Large intestine (tissue), 3 donors: ENCODE measurements around the gene ARHGEF25. TPM values are rescaled to one million over a fixed set of nuclear protein-coding genes. Genes with fewer than 3 reads are reported as not detected.
A peak's percentile ranks its signal among the peaks of the same experiment; 100 is the strongest.
"Not testable (repeated sequence)": the region's sequence is repeated elsewhere in the genome, so short reads cannot be mapped to it uniquely, and the experiment has no call there.

Experiments used
- DNase-seq, 2 donors: peaks; one replicate each; pipeline versions ENCODE4 v3.0.0 to v3.0.0-alpha.2; 2013
- H3K27ac ChIP-seq: one replicate; pipeline ENCODE4 v1.5.1; 2013; ENCODE audit warnings: low read length
- H3K27me3 ChIP-seq: 2 replicates; pipeline ENCODE4 v1.6.1; 2013; ENCODE audit warnings: low read length; ENCODE audit not compliant: control insufficient read depth, insufficient read depth
- H3K36me3 ChIP-seq: 2 replicates; pipeline ENCODE4 v1.6.1; 2013; ENCODE audit warnings: low read length; ENCODE audit not compliant: control insufficient read depth, insufficient read depth
- H3K4me1 ChIP-seq: one replicate; pipeline ENCODE4 v1.6.1; 2013; ENCODE audit warnings: low read length; ENCODE audit not compliant: control insufficient read depth, insufficient read depth
- H3K4me3 ChIP-seq: one replicate; pipeline ENCODE4 v1.5.1; 2013; ENCODE audit warnings: low read length
- H3K9me3 ChIP-seq: one replicate; pipeline ENCODE4 v1.6.1; 2013; ENCODE audit warnings: mild to moderate bottlenecking, low read depth, low read length, moderate library complexity; ENCODE audit not compliant: control insufficient read depth
- WGBS: methylation state at CpG from one replicate; pipeline ENCODE4 v1.1.5; 2013; ENCODE audit warnings: low lambda C conversion rate; ENCODE audit not compliant: insufficient coverage; 5-methylcytosine and 5-hydroxymethylcytosine counted together
- polyA plus RNA-seq: library from polyadenylated mRNA; unstranded; fragments of 120-200 nt; gene quantifications from one replicate; pipeline ENCODE4 v1.2.1, GENCODE V29; 2013

Gene ARHGEF25
- polyA plus RNA-seq, 1 donor = 17.8 TPM

DNA sequence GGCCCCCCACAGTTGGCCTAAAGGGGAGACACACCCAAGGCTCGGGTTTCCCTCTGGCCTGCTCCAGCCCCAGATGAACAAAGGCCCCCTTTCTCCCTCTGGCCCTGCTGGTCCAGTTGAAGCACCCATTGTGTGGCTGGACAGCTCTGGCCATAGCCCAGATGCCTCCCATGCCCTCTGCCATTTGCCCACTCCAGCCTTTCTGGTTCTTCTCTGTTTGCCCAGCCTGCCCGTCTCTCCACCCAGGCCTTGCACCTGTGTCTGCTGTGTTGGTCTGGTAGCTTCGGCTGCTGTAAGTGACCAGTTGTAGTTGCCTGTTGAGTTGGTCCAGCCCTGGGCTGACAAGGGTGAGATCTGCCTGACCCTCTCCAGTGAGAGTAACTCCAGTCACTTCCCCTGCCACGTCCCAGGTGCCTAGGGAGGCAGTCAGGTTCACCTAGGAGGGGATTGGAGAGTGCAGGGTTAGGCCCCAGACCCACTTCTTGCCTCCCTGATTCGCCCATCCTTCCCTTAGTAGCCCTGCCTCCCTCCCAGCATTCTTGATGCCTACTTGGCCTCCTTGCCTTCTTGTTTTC is 18.7 kb downstream of the ARHGEF25 start:
- H3K27me3 ChIP-seq = peaks cover 94% of the 10 kb centered on the region
- no peaks in the 10 kb centered on the region for H3K36me3 ChIP-seq
- no CpG with 5 or more reads among the region's 5 CpGs for WGBS
- no peak overlapping the region for H3K27ac ChIP-seq
- H3K4me3 ChIP-seq = no peak overlapping the region
- H3K4me1 ChIP-seq = peaks cover 16% of the 10 kb centered on the region
- H3K9me3 ChIP-seq = peaks cover 18% of the 10 kb centered on the region
- no peak for DNase-seq

DNA sequence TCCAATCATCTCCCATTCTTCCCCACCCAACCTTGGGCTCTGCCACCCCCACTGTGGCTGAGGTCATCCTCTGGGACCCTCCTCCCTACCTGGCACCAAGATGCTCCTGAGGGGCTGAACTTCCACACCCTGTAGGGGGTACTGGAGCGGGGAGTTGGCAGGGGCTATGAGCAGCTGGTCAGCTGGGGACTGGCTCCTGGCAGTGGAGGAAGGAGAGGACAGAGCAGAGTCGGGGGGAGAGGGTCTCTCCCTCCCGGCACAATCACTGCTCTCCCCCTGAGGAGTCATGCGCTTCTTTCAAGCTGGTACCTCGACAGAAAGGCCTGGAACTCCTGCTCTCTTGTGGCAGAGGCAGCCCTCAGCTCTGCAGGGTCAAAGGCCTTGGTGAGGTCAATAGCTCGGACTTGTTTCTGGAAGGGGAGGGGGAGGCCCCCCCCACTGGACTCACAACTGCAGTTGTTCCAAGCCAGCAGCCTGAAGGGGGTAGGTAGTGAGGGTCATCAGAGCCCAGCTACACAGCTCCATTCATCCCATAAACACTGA is 19.7 kb downstream of the ARHGEF25 start:
- H3K4me1 ChIP-seq = peaks cover 16% of the 10 kb centered on the region
- no peak overlapping the region for H3K27ac ChIP-seq
- H3K9me3 ChIP-seq = peaks cover 18% of the 10 kb centered on the region
- no peaks in the 10 kb centered on the region for H3K36me3 ChIP-seq
- H3K27me3 ChIP-seq = peaks cover 94% of the 10 kb centered on the region
- H3K4me3 ChIP-seq = no peak overlapping the region
- no peak for DNase-seq
- WGBS = no CpG with 5 or more reads among the region's 6 CpGs

DNA sequence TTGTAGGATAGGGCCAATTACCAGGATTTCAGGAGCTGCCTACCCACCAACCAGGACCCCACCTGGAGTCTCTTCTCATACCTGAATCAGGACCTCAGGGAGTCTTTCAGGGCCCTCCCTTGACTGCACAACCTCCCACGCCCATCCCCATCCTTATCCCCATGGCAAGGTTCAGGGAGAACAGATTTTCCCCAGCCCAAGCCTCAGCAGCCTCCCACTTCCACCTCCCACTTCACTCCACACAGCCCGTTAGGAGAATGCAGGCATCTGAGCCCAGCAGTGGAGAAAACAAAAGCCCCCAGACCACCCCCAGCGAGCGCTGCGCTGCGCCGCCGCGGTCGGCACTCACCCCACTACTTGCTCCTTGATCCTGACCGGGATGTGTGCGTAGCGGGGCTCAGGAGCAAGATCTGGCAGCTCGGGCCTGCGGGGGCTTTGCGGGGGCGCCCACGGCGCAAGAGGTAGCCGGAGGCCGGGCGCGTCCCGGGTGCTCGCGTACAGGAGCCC is 20.4 kb downstream of the ARHGEF25 start:
- H3K27me3 ChIP-seq = peaks cover 90% of the 10 kb centered on the region
- no peak overlapping the region for H3K27ac ChIP-seq
- peak overlapping the region; percentile 16 for H3K4me3 ChIP-seq
- H3K9me3 ChIP-seq = peaks cover 18% of the 10 kb centered on the region
- no peak for DNase-seq
- no peaks in the 10 kb centered on the region for H3K36me3 ChIP-seq
- H3K4me1 ChIP-seq = peaks cover 16% of the 10 kb centered on the region
- no CpG with 5 or more reads among the region's 26 CpGs for WGBS

DNA sequence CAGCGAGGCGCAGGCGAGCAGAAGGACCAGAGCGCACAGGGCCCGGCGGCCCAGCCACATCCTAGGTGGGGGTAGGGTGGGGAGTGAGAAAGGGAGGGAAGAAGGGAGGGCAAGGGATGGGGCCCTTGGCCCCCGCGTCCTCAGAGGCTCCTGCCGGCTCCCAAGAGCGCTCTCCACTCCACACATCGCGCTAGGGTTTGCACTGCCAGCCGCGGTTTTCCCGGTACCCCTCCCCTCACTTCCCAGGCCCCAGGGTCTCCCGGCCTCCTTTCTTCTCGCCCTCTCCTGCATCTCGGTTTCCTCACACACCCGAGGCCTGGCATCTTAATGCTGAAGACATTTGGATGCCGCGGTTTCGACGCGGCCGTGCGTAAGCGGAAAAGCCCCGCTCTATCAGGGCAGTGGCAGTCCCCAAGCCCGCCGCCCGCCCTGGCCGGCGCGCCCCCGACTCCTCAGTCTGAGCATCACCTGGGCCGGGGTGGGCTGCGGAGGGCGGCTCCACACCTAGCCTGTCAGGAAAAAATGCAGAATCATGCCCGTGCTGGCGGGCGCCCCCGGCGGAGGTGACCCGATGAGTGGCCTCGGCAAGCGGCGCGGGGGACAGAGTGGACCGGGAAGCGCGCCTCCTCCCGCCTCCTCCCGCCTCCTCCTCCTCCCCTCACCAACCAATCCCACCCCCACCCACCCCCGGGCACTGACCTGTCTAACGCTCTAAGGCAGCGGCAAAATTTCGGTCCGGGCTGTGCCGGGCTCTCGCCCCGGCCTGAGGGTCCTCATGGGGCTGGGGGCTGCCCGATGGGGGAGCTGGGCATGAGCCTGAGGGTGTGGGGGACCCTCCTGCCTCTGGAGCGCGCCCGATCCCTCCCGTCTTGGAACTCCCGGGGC is 21.1 kb downstream of the ARHGEF25 start:
- peak in 1 of 2 donors; percentile 18 for DNase-seq
- Histone ChIP-seq H3K36me3 (no peaks in the 10 kb centered on the region), H3K4me1 (peaks cover 16% of the 10 kb centered on the region), H3K4me3 (peak overlapping the region; percentile 31), H3K27me3 (peaks cover 83% of the 10 kb centered on the region), H3K27ac (no peak overlapping the region), H3K9me3 (peaks cover 18% of the 10 kb centered on the region)
- WGBS = no CpG with 5 or more reads among the region's 67 CpGs

DNA sequence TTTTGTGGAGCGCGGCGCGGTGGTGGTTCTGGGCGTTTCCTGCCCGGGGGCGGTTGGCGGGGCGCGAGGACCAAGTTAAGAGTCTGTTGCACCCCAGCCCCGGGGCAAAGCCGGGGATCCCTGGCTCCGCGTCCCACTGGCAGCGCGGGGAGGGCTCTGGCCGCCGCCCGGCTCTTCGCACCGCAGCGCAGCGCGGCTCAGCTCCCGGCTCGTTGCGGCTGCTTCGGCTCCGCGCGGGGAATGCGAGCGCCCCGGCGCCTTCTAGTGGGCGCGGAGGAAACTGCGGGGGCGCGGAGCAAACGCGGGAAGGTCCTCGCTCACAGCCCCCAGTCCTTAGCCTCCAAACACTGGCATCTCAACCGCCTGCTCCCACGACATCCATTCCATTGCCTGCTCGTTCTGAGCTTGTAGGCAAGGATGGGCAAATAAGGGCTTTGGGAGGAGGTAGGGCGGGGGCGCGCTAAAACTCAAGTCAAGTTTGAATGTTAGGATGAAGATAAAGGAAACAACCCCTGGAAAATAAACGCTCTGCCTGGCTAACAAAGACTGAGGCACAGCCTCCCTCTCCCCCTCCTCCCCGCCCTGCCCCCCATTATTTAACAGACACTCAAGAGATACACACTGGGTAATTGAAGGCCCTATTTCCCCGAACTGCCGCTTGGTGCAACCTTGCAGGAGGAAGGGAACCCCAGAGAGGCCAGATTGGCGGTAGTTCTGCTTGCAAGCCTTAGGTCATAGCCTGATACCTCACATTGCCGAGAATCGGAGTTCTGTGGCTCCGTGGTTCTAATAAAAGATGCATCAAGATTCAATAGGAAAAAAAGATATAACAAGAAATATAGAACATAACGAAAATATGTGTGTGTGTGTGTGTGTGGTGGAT is 22.0 kb downstream of the ARHGEF25 start, which contains the start of gene B4GALNT1:
TSS of gene B4GALNT1 (minus strand) at position 244 of the 883 bp plus-strand sequence. CDS start 1,069 bp downstream, outside the sequence.
- H3K4me3 ChIP-seq = peak within 1 kb of the TSS; percentile 31
- H3K9me3 ChIP-seq = peaks cover 10% of the 10 kb centered on the region
- WGBS = 23% methylated on average over 4 of the region's 58 CpGs
- H3K36me3 ChIP-seq = no peaks in the 10 kb centered on the region
- peaks cover 75% of the 10 kb centered on the region for H3K27me3 ChIP-seq
- no peak within 1 kb of the TSS for H3K27ac ChIP-seq
- peaks cover 7% of the 10 kb centered on the region for H3K4me1 ChIP-seq
- peak in 1 of 2 donors; percentile 64 for DNase-seq

DNA sequence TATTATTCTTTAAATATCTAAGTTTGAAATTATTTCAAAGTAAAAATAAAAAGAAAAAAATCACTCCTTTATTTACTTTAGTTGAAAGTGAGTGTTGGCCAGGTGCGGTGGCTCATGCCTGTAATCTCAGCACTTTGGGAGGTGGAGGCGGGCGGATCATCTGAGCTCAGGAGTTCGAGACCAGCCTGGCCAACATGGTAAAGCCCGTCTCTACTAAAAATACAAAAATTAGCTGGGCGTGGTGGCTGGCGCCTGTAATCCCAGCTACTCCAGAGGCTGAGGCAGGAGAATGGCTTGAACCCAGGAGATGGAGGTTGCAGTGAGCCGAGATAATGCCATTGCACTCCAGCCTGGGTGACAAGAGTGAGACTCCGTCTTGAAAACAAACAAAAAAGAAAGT is 25.5 kb downstream of the ARHGEF25 start:
- WGBS = no CpG with 5 or more reads among the region's 9 CpGs
- DNase-seq, H3K36me3 ChIP-seq, H3K27ac ChIP-seq, H3K4me3 ChIP-seq, H3K4me1 ChIP-seq, H3K9me3 ChIP-seq: not testable (repeated sequence)
- peaks cover 62% of the 10 kb centered on the region for H3K27me3 ChIP-seq

DNA sequence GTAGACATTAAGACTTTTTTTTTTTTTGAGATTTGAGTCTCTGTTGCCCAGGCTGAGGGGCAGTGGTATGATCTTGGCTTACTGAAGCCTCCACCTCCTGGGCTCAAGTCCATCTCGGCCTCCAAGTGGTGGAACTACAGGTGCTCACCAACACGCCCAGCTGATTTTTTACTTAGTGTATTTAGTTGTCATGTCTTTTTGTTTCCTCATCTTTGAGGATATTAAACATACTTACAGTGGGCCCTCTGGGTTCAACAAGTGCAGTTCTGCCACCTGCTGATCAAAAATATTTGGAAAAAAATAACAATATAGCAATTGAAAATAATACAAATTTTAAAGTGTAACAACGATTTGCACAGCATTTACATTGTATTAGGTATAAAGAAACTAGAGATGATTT is 26.1 kb downstream of the ARHGEF25 start:
- Histone ChIP-seq H3K9me3 (peaks cover 6% of the 10 kb centered on the region), H3K27ac (no peak overlapping the region), H3K27me3 (peaks cover 59% of the 10 kb centered on the region), H3K4me3 (no peak overlapping the region), H3K36me3 (no peaks in the 10 kb centered on the region), H3K4me1 (peaks cover 4% of the 10 kb centered on the region)
- no peak for DNase-seq
- WGBS = no CpG with 5 or more reads among the region's 3 CpGs

DNA sequence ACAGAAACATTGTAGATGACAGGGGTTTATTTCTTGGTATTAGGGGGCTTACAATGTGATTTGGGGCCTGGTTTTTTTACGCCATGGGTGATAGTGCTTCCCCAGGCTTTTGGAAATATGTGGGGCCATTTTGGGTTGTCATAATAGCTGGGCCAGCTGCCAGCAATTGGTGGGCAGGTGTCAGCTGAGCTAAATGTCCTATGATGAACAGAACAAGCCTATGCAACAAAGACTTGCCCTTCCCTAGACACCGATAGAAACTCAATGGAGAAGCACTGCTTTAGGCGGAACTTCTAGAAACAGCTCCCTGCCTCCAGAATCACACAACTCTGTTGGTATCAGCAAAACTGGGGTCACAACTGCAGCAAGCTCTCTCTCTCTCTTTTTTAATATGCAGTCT is 26.9 kb downstream of the ARHGEF25 start:
- H3K27me3 ChIP-seq = peaks cover 54% of the 10 kb centered on the region
- no peak for DNase-seq
- no peaks in the 10 kb centered on the region for H3K4me1 ChIP-seq
- no peaks in the 10 kb centered on the region for H3K9me3 ChIP-seq
- 100% methylated on average over 1 of the region's 3 CpGs for WGBS
- no peak overlapping the region for H3K27ac ChIP-seq
- H3K4me3 ChIP-seq = no peak overlapping the region
- H3K36me3 ChIP-seq = no peaks in the 10 kb centered on the region

DNA sequence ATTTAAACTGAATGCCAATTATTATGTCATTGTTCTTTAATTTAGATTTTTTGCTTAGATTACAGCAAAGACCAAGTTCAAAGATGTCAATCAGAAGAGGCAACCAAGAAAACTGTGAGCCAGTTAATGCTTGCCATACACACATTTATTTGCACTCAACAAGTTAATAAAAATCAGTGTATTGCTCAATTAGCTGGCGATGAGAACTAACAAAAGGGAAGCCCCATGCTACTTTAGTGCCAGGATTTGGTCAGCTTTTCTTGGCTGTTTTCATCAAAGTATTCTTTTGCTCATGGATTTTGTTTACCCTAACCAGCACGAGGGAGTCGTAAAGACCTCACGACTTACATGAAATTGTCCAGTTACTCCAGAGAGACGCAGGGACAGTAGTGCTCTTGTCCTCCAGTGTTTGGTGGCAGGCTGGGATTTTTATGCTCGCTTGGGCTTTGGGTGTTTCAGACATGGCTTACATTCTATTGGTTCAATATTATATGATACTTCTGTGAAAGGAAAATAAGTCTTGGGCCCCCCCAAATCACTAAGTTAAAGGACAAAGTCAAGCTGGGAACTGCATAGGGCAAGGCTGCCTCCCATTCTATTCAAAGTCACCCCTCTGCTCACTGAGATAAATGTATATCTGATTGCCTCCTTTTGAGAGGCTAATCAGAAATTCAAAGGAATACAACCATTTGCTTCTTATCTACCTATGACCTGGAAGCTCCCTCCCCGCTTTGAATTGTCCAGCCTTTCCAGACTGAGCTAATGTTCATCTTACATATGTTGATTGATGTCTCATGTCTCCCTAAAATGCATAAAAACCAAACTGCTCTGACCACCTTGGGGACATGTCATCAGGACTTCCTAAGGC is 29.2 kb downstream of the ARHGEF25 start:
- WGBS = no CpG with 5 or more reads among the region's 7 CpGs
- Histone ChIP-seq H3K27ac (no peak overlapping the region), H3K27me3 (peaks cover 34% of the 10 kb centered on the region), H3K9me3 (no peaks in the 10 kb centered on the region), H3K36me3 (no peaks in the 10 kb centered on the region), H3K4me1 (no peaks in the 10 kb centered on the region), H3K4me3 (no peak overlapping the region)
- no peak for DNase-seq
